Right renal cortex interstitium (tissue), 3 donors: ENCODE measurements around the gene SRP19. TPM values are rescaled to one million over a fixed set of nuclear protein-coding genes. Genes with fewer than 3 reads are reported as not detected.
"Not testable (repeated sequence)": the region's sequence is repeated elsewhere in the genome, so short reads cannot be mapped to it uniquely, and the experiment has no call there.

Experiments used
- DNase-seq, 3 donors: peaks; one replicate each; pipeline ENCODE4 v3.0.0-alpha.2; 2013; ENCODE audit warnings: low read depth in 3 of 3, low spot score in 2 of 3
- polyA plus RNA-seq, 3 donors: library from polyadenylated mRNA; unstranded; fragments of 120-200 nt; gene quantifications; one replicate each; pipeline ENCODE4 v1.2.1, GENCODE V29; 2013; ENCODE audit not compliant: insufficient read length in 3 of 3

The SRP19 gene
- polyA plus RNA-seq, 3 donors = 76.9 to 93.6 (median 91.7) TPM

DNA sequence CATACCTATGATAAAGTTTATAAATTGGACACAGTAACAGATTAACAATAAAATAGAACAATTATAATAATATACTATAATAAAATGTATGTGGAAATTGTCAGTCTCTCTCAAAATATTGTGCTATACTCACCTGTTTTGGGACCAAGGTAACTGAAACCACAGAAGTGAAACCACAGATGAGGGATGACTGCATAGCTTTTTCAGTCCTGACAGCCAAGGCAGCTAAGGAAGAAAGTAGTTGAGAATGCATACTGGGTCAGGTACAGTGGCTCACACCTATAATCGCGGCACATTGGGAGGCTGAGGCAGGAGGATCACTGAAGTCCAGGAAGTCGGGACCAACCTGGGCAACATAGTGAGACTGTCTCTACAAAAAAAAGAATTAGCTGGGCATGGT lies 8.9 kb downstream of the SRP19 start:
- no peak for DNase-seq

DNA sequence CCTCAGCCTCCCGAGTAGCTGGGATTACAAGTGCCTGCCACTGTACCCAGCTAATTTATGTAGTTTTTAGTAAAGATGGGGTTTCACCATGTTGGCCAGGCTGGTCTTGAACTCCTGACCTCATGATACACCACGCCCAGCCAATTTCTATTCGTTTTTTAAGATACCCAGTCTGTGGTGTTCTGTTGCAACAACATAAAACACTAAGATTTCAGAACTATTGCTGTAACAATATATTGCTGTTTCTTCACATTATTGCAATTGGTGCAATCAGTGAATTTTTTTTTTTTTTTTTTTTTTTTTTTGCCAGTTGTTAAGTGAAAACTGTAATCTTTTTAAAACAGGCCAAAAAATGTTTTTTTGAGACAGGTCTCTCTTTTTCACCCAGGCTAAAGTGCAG lies 9.9 kb downstream of the SRP19 start:
- no peak for DNase-seq

DNA sequence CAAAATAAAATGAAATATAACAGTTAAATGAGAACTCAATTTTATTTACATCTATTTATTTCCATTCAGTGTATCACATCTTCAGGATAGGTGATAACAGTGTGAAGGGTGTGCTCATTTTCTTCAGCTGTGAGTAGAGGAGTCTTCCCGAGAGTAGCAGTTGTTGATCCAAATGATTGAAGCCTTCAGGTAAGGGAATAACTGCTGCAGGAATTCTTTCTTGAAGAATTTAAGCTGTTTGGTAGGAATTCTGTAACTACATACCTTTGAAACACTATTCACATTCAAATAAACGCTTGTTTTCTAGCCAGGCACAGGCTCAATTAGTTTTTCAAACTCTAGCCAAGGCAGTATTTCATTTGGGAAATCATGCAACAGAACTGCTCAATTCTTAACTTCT lies 15.3 kb downstream of the SRP19 start:
- no peak for DNase-seq

DNA sequence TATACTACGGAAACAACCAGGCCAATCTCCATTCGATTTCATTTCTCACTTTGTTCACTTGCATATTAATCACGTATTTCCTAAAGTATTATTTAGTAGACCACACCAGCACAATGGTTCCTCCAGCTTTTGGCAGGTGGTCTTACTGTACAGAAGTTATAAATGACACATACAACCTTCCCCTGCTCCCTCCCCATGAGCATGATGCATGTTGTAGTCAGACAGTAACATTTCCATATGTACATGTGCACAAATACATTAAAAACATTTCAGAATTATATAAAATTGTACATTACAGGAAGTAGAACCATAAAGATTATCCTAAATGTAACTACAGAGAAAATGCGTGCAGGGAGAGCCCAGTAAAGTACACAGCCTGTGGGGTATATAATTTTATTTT lies 17.0 kb downstream of the SRP19 start:
- no peak for DNase-seq

DNA sequence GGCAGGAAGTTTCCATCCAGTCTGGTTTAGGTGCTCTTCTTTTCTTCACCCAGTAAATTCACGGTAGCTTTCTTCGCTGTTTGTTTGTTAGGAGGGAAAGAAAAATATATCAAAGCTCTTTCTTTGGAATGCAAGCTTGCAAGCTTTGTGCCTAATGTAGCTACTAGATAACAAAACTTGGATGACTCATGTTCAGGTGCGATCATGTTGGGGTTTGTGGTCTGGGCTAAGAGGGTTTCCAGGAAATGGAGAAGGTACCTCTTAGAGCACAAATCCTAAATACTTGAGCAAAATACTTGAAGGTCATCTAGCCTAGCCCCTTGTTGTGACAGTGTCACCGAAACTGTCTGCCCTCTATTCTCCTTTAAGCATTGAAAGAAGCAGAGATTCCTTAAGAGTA lies 17.7 kb downstream of the SRP19 start:
- no peak for DNase-seq

DNA sequence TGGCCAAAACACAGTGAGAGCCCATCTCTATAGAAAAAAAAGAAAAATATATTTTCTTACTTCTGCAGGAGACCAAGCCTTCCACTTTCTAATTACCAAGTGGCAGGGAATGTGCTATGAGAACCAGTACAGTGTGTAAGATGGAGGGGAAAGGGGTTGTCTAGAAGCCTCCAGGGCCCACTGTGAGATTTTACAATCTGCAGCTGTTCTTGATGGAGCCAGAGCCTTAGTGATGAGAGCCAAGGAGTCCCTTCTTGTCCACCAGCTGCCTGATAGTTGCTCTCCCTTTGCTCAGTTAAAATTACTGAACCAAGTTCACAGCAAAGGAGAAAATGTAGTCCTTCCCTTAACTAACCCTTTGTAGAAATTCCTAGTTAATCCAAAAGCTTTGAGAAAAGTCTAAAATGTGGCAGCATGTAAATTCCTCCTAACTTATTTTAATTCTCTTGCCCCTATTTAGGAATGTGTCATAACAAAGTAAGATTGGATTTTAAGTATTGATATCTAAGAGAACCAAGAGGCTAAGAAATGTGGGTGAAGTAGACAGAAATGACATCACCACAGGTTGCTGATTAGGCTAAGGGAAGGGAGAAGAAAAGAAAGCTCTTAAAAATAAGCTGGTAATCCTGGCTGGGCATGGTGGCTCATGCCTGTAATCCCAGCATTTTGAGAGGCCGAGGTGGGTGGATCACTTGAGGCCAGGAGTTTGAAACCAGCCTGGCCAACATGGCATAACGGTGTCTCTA lies 19.3 kb downstream of the SRP19 start:
- no peak for DNase-seq

DNA sequence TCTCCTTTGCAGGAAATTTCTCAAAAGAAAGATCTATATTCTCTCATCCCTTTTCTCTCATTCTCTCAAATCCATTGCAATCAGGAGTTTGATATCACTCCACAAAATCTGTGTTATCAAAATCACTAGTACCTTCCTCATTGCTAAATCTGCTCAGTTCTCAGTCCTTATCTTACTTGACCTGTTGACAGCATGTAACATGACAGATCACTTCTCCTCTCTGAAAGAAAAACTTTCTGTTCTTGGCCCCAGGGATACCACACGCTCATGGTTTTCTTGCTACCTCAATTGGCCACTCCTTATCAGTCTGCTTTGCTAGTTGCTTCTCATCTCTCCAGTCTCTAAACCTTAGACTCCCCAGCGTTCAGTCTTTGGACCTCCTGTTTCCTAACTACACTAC lies 22.1 kb downstream of the SRP19 start:
- no peak for DNase-seq

DNA sequence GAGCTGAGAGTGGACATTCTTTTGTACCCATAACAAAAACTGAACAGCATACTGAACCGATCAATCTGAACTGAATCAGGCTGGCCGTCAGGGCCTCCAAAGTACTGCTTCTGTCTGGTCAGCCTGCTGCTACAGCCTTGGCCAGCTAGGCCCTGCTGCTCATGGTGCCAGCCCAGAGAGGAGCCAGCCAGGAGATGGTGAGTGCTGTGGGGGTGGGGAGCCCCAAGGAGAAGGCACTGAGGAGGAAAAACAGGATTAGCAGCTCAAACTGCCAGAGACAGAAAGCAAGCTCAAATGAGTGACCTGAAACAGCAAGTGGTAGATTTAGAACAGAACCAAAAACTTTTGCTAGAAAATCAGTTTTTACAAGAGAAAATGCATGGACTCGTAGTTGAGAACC lies 23.9 kb downstream of the SRP19 start:
- no peak for DNase-seq

DNA sequence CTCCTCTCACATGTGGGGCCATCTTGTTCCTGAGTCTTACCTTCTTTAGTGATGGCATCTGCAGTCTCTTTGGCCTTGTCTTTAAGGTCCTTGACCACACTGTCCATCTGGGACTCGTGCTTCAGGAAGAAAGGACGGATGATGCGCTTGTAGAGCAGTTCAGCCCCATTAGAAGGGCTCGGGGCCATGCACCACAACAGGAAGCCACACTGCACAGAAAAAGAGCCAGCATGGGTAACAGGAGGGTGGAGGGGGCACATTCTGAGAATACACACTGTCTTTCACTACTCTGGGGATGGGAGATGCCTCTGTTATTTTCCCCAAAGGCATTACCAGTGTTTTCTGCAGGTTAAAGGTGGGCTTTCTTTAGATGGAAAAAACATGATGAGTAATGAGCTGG lies 25.9 kb downstream of the SRP19 start:
- DNase-seq = no peak

DNA sequence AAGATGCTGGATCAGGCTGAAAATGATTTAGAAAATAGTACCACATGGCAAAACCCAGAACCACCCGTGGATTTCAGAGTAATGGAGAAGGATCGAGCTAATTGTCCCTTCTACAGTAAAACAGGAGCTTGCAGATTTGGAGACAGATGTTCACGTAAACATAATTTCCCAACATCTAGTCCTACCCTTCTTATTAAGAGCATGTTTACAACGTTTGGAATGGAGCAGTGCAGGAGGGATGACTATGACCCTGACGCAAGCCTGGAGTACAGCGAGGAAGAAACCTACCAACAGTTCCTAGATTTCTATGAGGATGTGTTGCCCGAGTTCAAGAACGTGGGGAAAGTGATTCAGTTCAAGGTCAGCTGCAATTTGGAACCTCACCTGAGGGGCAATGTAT lies 31.0 kb downstream of the SRP19 start:
- DNase-seq = not testable (repeated sequence)

DNA sequence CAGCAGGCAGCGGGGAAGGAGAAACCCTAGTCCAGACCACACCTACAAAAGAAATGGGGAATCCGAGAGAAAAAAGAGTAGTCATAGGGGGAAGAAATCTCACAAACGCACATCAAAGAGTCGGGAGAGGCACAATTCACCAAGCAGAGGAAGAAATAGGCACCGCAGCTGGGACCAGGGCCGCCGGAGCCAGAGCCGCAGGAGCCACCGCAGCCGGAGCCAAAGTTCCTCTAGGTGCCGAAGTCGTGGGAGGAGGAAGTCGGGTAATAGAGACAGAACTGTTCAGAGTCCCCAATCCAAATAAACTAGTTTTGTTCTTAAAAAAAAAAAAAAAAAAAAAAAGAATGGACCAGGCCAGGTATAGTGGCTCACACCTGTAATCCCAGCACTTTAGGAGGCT lies 31.7 kb downstream of the SRP19 start:
- DNase-seq = no peak

DNA sequence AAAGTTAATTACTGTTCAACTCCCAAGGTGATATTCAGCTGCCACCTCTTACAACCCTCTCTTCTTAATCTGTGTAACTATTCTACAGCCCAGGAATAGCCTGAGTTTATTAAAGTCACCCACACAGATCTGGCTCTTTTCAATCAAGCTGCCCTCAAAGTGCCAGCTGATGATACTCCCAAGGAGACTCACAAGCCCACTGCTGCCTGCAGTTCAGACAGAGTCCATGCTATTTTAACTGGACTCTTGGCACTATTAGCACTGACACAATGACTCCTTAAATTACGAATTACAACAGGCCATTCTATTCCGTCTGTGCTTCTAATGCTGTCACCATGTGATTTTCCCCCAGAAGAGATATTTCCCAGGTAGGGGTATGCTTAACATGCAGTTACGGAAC lies 34.6 kb downstream of the SRP19 start:
- DNase-seq = no peak

DNA sequence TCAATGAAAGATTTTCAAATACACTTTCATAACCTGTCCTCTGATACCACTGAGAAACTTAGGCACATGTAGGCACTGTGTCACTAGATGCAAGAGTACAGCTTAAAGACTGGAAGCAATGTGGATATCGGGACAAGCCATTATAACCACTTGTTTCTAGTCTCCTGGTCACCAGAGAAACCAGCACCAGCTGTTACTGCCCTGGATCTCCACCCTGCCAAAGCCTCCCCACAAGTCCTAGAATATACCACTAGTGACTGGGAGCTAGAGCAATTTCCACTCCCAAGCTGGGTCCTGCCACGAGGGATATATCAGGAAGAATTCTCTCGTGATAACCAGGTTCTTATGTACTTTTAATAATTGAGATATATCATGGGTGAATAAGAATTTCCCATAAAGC lies 41.5 kb downstream of the SRP19 start:
- DNase-seq = no peak

DNA sequence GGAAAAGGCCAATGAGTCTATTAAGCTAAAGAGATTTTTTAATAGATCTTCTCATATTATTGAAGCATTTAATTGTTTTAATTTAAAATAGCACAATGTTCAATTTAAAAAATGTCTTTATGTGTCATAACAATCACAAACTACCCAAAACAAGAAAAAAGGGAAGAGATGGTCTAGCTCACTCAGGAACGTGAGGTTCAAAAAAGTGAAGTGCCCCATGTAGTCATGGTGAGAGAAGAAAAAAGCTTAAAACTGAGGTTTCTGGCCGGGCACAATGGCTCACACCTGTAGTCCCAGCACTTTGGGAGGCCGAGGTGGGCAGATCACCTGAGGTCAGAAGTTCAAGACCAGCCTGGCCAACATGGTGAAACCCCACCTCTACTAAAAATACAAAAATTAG lies 43.9 kb downstream of the SRP19 start:
- DNase-seq = not testable (repeated sequence)

DNA sequence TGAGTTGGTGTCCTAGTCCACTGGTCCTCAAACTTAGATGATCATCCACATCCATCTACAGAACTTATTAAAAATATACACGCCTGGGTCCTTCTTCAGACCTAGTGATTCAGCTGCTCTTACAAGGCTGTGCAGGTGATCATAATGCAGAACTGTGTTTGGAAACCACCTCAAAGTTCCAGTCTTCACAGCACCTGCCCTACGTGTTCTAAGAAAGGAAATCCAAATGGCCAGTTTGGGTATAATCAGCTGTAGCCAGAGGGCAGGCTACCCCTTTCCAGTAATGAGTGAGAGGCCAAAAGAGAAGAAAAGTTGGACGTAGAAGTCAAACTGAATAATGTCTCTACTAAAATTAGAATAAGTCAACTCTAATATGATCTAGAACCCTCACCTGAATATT lies 45.5 kb downstream of the SRP19 start:
- DNase-seq = no peak

DNA sequence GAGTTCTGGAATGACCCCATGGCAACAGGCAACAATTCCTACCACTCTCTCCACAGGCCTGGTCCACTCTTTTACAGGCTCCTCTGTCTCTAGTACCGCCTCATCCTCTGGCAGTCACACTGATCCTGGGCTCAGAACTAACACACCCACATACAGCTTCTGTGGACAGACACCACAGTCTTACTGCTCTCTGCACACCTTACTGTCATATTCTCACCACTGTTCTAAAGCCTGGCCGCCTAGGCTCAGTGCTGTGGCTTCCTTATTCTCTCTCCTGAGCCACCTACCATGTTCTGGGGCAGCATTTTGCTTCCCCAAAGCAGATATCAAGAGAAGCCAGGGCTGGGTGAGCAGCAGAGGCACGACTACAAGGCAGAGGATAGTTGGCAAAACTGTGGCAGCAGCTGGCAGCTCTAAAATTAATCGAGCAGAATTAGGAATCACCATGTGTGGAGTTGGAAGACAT lies 46.1 kb downstream of the SRP19 start:
- no peak for DNase-seq

DNA sequence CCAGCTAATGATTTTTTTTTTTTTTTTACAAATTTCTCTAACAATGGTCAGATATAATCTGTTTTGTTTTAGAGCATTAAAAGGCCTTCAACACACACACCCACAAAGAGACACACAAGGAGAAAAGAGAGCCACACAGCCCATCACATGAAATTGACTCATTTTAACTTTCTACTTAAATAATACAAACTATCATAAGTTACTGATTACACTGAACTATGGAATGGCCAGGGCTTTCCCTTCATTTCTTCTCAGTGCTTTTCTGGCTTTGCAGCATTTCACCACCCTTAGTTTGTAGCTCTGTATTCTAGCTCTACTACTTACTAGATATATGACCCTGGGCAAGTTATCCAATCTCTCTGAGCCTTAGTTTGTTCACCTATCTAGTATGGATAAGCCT lies 47.8 kb downstream of the SRP19 start:
- DNase-seq = no peak

DNA sequence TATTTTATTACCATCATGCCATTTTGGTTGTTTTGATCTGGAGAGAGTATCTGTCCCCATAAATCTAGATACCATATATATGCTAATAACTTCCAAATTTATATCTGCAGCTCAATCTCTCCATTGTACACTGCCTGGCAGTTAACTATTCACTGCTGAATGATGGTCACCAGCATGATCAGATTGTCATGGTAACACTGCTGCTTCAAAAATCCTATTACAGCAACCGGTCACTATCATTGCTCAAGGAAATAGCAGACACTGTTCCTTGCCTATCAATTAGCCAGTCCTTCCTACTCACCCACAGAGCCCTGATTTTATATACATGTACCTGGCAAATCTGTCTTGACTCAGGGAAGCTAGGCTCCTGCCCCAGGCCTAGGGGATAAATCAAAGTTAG lies 49.4 kb downstream of the SRP19 start:
- DNase-seq = no peak

DNA sequence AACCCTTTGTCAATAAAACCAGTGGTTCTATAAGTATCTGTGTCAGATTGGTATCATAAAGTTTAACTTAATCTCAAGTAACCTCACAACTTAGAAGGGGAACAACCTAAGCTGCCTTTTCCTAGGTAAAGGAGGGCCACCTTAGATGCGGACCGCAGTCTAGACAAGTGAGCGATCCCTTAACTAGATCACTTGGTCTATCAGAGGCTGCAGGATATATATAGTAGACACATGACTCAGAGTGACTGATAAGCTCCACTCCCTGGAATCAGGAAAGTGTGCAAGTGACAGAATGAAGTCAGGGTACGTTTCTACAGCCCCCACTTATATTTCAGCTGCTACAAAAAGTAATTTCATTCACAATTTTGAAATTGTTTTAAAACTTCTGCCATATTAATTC lies 53.5 kb downstream of the SRP19 start:
- no peak for DNase-seq

DNA sequence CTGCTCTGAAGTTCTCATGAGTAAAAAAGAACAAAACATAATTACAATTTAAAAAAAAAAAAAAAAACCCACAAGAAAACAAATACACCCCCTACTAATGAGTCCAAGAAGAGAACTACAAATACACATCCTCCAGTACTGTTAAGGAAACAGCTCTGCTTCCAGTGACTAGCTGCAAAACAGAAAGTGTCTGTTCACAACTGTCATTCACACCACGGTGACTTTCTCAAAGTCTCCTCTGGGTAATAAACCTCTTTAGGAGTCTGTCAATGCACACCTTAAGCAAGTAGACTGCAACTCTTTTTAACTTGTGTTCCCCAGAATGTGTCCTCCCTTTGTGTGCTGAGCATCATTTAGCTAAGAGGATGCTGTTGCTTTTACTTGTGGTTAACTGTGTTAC lies 54.7 kb downstream of the SRP19 start:
- DNase-seq = no peak

DNA sequence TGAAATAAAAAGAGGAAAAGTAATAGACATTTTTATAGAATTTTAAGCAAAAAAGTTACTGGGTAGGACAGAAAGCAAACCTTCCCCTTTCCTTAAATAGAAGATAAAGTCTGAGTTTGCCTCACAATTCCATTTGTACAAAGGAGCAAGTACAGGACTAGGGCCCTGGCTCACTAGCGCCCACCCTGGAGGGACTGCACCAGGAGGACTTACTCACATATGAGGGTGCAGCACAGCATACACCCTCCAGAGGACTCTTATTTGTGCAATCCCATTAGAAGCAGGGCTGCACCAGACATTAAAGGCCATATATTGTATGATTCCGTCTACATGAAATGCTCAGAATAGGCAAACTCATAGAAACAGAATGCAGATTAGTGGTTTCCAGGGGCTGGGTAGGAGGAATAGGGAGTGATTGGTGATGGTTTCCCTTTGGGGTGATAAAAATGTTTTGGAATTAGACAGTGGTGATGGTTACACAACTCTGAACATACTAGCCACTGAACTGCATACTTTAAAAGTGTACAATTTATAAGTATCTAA lies 56.4 kb downstream of the SRP19 start:
- DNase-seq = no peak

DNA sequence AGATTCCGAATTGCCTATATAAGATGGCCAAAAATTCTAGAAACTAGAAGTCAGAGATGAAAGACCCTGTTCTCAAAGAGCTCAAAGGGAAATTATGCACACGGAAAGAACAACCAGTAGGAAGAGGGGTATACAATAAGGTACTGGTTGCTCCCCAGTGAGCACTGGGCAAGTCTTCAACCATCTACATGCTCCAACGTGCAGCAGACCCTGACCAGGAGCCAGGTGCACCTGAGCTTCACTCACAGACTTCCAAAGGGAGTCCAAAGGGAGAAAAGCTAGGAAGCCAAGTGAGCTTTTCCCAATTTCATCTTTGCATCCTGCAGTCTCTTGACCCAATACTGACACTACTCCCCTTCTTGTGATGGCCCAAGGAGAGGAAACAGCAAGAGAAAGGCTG lies 57.0 kb downstream of the SRP19 start:
- no peak for DNase-seq

DNA sequence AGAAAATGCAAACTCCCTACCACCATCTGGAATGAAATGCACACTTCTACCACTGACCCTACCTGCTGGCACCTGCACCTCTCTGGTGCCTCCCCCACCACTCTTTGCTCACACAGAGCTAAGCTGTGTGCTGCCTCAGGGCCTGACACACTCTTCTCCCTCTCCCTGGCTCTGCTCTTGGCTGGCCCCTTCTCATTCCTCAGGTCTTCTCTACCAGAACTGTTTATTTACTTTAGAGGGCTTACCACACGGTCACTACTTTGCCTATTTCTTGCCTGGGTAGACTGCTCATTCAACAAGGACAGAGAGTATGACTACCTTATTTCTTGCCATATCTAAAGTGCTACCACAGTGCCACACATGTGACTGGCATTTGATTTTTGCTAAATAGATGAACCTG lies 57.6 kb downstream of the SRP19 start:
- DNase-seq = no peak
